Natural killer cell (primary cell): ENCODE results near the gene GGTLC1. TPM values are rescaled to one million over a fixed set of nuclear protein-coding genes. Genes with fewer than 3 reads are reported as not detected.
"Not testable (repeated sequence)": the region's sequence is repeated elsewhere in the genome, so short reads cannot be mapped to it uniquely, and the experiment has no call there.

Experiments used
- ATAC-seq, 3 donors: fragments of 150-1000 bp in 2 of 3; fragments of 200-7000 bp in 1 of 3; cut with Tn5 transposase; 1 replicate in 1 of 3; 2 replicates in 2 of 3; pipeline ENCODE4 v1.10.0; 2021; ENCODE audit warnings: mild to moderate bottlenecking in 2 of 3, moderate library complexity in 2 of 3
- DNase-seq, 2 donors: peaks; one replicate each; pipeline versions ENCODE4 v3.0.0 to v3.0.0-alpha.2; 2013 to 2021; ENCODE audit warnings: mixed read lengths in 1 of 2
- H3K27ac ChIP-seq: one replicate; pipeline ENCODE4 v1.5.1; 2013; ENCODE audit warnings: mild to moderate bottlenecking, low read length
- H3K27me3 ChIP-seq: one replicate; pipeline ENCODE4 v1.6.1; 2013; ENCODE audit warnings: low read length; ENCODE audit not compliant: control insufficient read depth, insufficient read depth
- H3K36me3 ChIP-seq: one replicate; pipeline ENCODE4 v1.6.1; 2013; ENCODE audit warnings: low read length; ENCODE audit not compliant: control insufficient read depth, insufficient read depth
- H3K4me1 ChIP-seq: one replicate; pipeline ENCODE4 v1.6.1; 2013; ENCODE audit warnings: low read length; ENCODE audit not compliant: control insufficient read depth, insufficient read depth
- H3K4me3 ChIP-seq: one replicate; pipeline ENCODE4 v1.5.1; 2013; ENCODE audit warnings: low read length
- H3K9me3 ChIP-seq: one replicate; pipeline ENCODE4 v1.6.1; 2013; ENCODE audit warnings: low read length; ENCODE audit not compliant: control insufficient read depth, insufficient read depth
- H3K27ac Mint-ChIP-seq, 2 donors: one replicate each; pipeline ENCODE4 v1.8.0; 2022; ENCODE audit warnings: mild to moderate bottlenecking in 2 of 2, mixed read lengths in 2 of 2, moderate library complexity in 1 of 2
- H3K27me3 Mint-ChIP-seq, 2 donors: one replicate each; pipeline ENCODE4 v1.8.0; 2022; ENCODE audit warnings: low read depth in 2 of 2, mixed read lengths in 2 of 2
- H3K36me3 Mint-ChIP-seq: one replicate; pipeline ENCODE4 v1.8.0; 2022; ENCODE audit warnings: mixed read lengths
- H3K4me1 Mint-ChIP-seq, 2 donors: one replicate each; pipeline ENCODE4 v1.8.0; 2022; ENCODE audit warnings: mixed read lengths in 2 of 2
- H3K4me3 Mint-ChIP-seq: one replicate; pipeline ENCODE4 v1.8.0; 2022; ENCODE audit warnings: mild to moderate bottlenecking, moderate library complexity, mixed read lengths
- H3K9me3 Mint-ChIP-seq, 2 donors: one replicate each; pipeline ENCODE4 v1.8.0; 2022; ENCODE audit warnings: mixed read lengths in 2 of 2
- WGBS: methylation state at CpG from one replicate; pipeline ENCODE4 v1.1.7; 2013; ENCODE audit warnings: missing lambda C conversion rate; ENCODE audit not compliant: insufficient coverage; 5-methylcytosine and 5-hydroxymethylcytosine counted together
- intact Hi-C: fragments of 100-400 bp; cut with micrococcal nuclease; formaldehyde crosslinking; loops from one replicate; pipeline ENCODE4 v1.14.2; 2022
- total RNA-seq, 4 donors: library from RNA; stranded (reverse); fragments of 120-200 nt in 1 of 4; gene quantifications; one replicate each; pipeline versions ENCODE4 v1.2.3 to v1.2.4, GENCODE V29; 2013 to 2022

The GGTLC1 gene
- total RNA-seq, 3 donors from 2014 or later (not counting 1 experiment from before 2014, with no cell fraction given), result not detected

DNA sequence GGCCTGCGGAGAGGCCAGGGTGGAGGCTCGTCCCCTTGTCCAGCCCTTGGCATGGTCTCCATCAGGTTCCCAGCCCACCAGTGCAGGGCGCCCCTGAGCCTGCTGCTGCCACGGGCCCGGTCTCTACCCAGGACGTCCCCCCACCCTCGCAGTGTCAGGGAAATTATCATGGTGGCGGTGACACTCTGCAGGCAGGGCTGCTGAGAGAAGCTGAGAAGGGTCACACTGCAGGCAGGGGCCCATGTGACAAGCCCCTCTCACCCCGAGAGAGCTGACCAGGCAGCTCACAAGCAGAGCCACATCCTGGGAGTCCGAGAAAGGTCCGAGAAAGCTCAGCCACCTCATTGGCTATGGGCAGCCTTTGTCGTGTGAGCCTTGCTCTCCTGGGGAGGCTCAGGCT lies 4.9 kb upstream of the GGTLC1 start:
- not testable (repeated sequence) for ATAC-seq

DNA sequence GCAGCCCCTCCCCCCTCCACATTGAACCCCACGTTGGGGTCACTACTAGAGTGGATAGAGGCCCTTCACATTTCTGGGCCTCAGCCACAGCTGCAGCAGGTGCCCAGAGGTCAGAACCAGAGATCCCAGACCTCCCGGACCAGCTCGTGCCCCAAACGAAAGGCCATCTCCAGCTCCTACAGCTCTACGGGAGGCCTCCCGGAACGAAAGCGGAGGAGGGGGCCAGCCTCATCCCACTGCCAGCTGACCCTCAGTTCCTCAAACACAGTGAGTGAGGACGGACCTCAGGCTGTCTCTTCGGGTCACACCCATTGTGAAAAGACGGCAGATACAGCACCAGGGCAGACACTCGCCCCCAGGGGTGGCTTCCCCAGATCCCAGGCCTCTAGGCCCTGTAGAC lies 1.7 kb upstream of the GGTLC1 start:
- not testable (repeated sequence) for H3K4me3 Mint-ChIP-seq, H3K4me1 ChIP-seq, H3K36me3 ChIP-seq, H3K4me1 Mint-ChIP-seq, H3K27ac Mint-ChIP-seq, H3K27me3 ChIP-seq, H3K9me3 ChIP-seq, H3K27me3 Mint-ChIP-seq, DNase-seq, ATAC-seq, H3K4me3 ChIP-seq, H3K27ac ChIP-seq, H3K36me3 Mint-ChIP-seq, H3K9me3 Mint-ChIP-seq
- 91% methylated on average over 12 of the region's 12 CpGs for WGBS
- intact Hi-C loops, result loop anchor here (10.0 kb wide), 1 partner anchor 105 kb away; no protein-coding TSS in a partner anchor

More for the DNA sequence above, 4.9 kb upstream of the GGTLC1 start:
- WGBS, result 88% methylated on average over 11 of the region's 12 CpGs
- not testable (repeated sequence) for H3K27ac Mint-ChIP-seq, H3K27me3 ChIP-seq, H3K4me3 ChIP-seq, H3K4me3 Mint-ChIP-seq, H3K4me1 Mint-ChIP-seq, DNase-seq, H3K27me3 Mint-ChIP-seq, H3K36me3 Mint-ChIP-seq, H3K4me1 ChIP-seq, H3K9me3 ChIP-seq, H3K36me3 ChIP-seq, H3K9me3 Mint-ChIP-seq, H3K27ac ChIP-seq
- intact Hi-C loops, result loop anchor here (10.0 kb wide), 1 partner anchor 109 kb away; no protein-coding TSS in a partner anchor

- H3K9me3 ChIP-seq, H3K4me3 ChIP-seq, H3K36me3 ChIP-seq, H3K36me3 Mint-ChIP-seq, H3K4me1 ChIP-seq, H3K27ac ChIP-seq, H3K27me3 Mint-ChIP-seq, H3K27ac Mint-ChIP-seq, DNase-seq, H3K4me3 Mint-ChIP-seq, H3K9me3 Mint-ChIP-seq, ATAC-seq, H3K27me3 ChIP-seq, intact Hi-C loops, H3K4me1 Mint-ChIP-seq: not testable (repeated sequence)
- 91% methylated on average over 8 of the region's 9 CpGs for WGBS
These were observed 387 bp upstream of the GGTLC1 start for GRCh38 chr20:23988966-23989365.

DNA sequence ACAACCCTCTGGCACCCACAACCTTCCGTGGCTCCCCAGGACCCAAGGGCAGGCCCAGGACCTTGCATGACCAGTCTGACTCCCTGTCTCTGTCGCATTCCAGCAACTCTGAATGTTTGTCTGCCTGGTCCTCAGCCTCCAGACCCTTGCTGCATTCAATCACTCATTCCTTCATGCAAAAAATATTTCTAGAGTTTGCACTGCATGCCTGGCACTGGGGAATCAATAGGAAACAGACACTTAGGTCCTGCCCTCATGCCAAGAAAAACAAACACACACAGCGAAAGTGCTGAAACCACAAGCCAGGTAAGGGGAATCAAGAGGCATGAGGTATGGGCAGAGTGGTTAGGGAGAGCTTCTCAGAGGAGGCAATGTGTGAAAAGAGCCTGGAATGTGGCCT lies 1.9 kb downstream of the GGTLC1 start:
- not testable (repeated sequence) for H3K4me1 Mint-ChIP-seq

GRCh38 chr20:23986310-23986709 lies 2.3 kb downstream of the GGTLC1 start:
- H3K9me3 ChIP-seq, H3K9me3 Mint-ChIP-seq, H3K36me3 ChIP-seq, H3K27ac ChIP-seq, H3K4me3 Mint-ChIP-seq, DNase-seq, H3K27me3 ChIP-seq, H3K4me1 Mint-ChIP-seq, H3K36me3 Mint-ChIP-seq, intact Hi-C loops, H3K4me3 ChIP-seq, H3K27me3 Mint-ChIP-seq, H3K4me1 ChIP-seq, H3K27ac Mint-ChIP-seq, ATAC-seq: not testable (repeated sequence)
- WGBS, result 97% methylated on average over 11 of the region's 14 CpGs

More for the DNA sequence above, 1.9 kb downstream of the GGTLC1 start:
- H3K9me3 ChIP-seq, H3K36me3 ChIP-seq, H3K4me3 Mint-ChIP-seq, H3K27me3 ChIP-seq, intact Hi-C loops, ATAC-seq, H3K27ac Mint-ChIP-seq, H3K27me3 Mint-ChIP-seq, DNase-seq, H3K36me3 Mint-ChIP-seq, H3K9me3 Mint-ChIP-seq, H3K4me1 ChIP-seq, H3K27ac ChIP-seq, H3K4me3 ChIP-seq: not testable (repeated sequence)
- WGBS, result 75% methylated on average over 3 of the region's 3 CpGs

DNA sequence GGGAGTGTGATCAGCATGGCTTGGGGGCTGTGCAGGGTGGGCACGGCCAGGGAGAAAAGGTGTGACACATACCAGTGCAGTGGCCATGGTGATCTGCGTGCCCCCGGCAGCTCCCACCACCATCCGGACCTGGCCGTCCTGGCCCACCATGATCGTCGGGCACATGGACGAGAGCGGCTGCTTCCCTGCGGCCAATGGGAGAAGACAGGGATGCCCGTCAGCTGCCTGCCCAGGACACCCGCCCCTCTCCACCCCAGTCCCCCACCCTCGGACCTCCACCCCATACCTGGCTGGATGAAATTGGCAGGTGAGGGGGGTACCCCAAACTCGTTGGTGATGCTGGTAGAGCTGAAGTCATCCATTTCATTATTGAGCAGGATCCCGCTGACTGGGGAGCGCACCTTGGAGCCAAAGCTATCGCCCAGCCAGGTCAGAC lies 2.8 kb downstream of the GGTLC1 start:
- H3K36me3 ChIP-seq, H3K27ac Mint-ChIP-seq, H3K27me3 Mint-ChIP-seq, H3K27ac ChIP-seq, H3K27me3 ChIP-seq, H3K36me3 Mint-ChIP-seq, H3K4me1 ChIP-seq, H3K4me3 ChIP-seq, intact Hi-C loops, H3K9me3 ChIP-seq, H3K4me1 Mint-ChIP-seq, H3K9me3 Mint-ChIP-seq, DNase-seq, H3K4me3 Mint-ChIP-seq, ATAC-seq: not testable (repeated sequence)
- 95% methylated on average over 9 of the region's 17 CpGs for WGBS

- DNase-seq, result not testable (repeated sequence)
These were observed 3.4 kb downstream of the GGTLC1 start for GRCh38 chr20:23985066-23985789.

More at GRCh38 chr20:23985066-23985789, 3.4 kb downstream of the GGTLC1 start:
- H3K4me3 ChIP-seq, H3K27ac ChIP-seq, H3K9me3 Mint-ChIP-seq, ATAC-seq, H3K4me1 Mint-ChIP-seq, H3K36me3 Mint-ChIP-seq, H3K4me3 Mint-ChIP-seq, H3K27me3 ChIP-seq, H3K9me3 ChIP-seq, H3K27ac Mint-ChIP-seq, H3K27me3 Mint-ChIP-seq, H3K4me1 ChIP-seq, intact Hi-C loops, H3K36me3 ChIP-seq: not testable (repeated sequence)
- WGBS, result 95% methylated on average over 13 of the region's 15 CpGs
